Osteocyte (in vitro differentiated cells): Measurements from ENCODE around the gene FRAS1. TPM values are rescaled to one million over a fixed set of nuclear protein-coding genes. Genes with fewer than 3 reads are reported as not detected.

Source experiments
- DNase-seq: peaks from one replicate; pipeline ENCODE4 v3.0.0; 2021; ENCODE audit warnings: mixed read lengths; ENCODE audit not compliant: unreplicated experiment; ENCODE audit errors: extremely low spot score
- H3K27ac Mint-ChIP-seq: one replicate; pipeline ENCODE4 v1.8.0; 2021; ENCODE audit warnings: mild to moderate bottlenecking, mixed read lengths; ENCODE audit not compliant: unreplicated experiment
- H3K27me3 Mint-ChIP-seq: one replicate; pipeline ENCODE4 v1.8.0; 2021; ENCODE audit warnings: mixed read lengths; ENCODE audit not compliant: unreplicated experiment
- H3K36me3 Mint-ChIP-seq: one replicate; pipeline ENCODE4 v1.8.0; 2021; ENCODE audit warnings: mixed read lengths; ENCODE audit not compliant: unreplicated experiment
- H3K4me1 Mint-ChIP-seq: one replicate; pipeline ENCODE4 v1.8.0; 2021; ENCODE audit warnings: mixed read lengths; ENCODE audit not compliant: unreplicated experiment
- H3K4me3 Mint-ChIP-seq: one replicate; pipeline ENCODE4 v1.8.0; 2021; ENCODE audit warnings: mild to moderate bottlenecking, moderate library complexity, mixed read lengths; ENCODE audit not compliant: unreplicated experiment
- H3K9me3 Mint-ChIP-seq: one replicate; pipeline ENCODE4 v1.8.0; 2021; ENCODE audit warnings: mixed read lengths; ENCODE audit not compliant: unreplicated experiment
- CTCF ChIP-seq: fragments of 200-600 bp; sonication (generic); IDR thresholded peaks from 2 replicates; pipeline ENCODE4 v1.5.0; 2021; ENCODE audit warnings: antibody characterized with exemption, mild to moderate bottlenecking, moderate library complexity
- total RNA-seq: library from RNA; stranded (reverse); gene quantifications from 2 replicates; pipeline ENCODE4 v1.2.1, GENCODE V29; 2021

FRAS1 gene
- total RNA-seq, 1 donor from 2014 or later: 0.89 TPM

- no peaks in the 10 kb centered on the region for H3K4me1 Mint-ChIP-seq
- H3K27me3 Mint-ChIP-seq: peaks cover 18% of the 10 kb centered on the region
- H3K36me3 Mint-ChIP-seq: no peaks in the 10 kb centered on the region
- TF ChIP-seq CTCF: no peak
- no peak overlapping the region for H3K4me3 Mint-ChIP-seq
- no peak overlapping the region for H3K27ac Mint-ChIP-seq
- H3K9me3 Mint-ChIP-seq: no peaks in the 10 kb centered on the region
- DNase-seq: no peak
Measured at GRCh38 chr4:78414116-78414515, 357.0 kb downstream of the FRAS1 start.

- no peaks in the 10 kb centered on the region for H3K9me3 Mint-ChIP-seq
- no peak for DNase-seq
- no peaks in the 10 kb centered on the region for H3K36me3 Mint-ChIP-seq
- no peak overlapping the region for H3K27ac Mint-ChIP-seq
- peaks cover 30% of the 10 kb centered on the region for H3K27me3 Mint-ChIP-seq
- TF ChIP-seq CTCF: no peak
- no peaks in the 10 kb centered on the region for H3K4me1 Mint-ChIP-seq
- no peak overlapping the region for H3K4me3 Mint-ChIP-seq
Measured at GRCh38 chr4:78417603-78418002, 360.5 kb downstream of the FRAS1 start.

- TF ChIP-seq CTCF: no peak
- no peaks in the 10 kb centered on the region for H3K36me3 Mint-ChIP-seq
- no peak overlapping the region for H3K27ac Mint-ChIP-seq
- H3K27me3 Mint-ChIP-seq: peaks cover 29% of the 10 kb centered on the region
- no peaks in the 10 kb centered on the region for H3K9me3 Mint-ChIP-seq
- no peaks in the 10 kb centered on the region for H3K4me1 Mint-ChIP-seq
- H3K4me3 Mint-ChIP-seq: no peak overlapping the region
- DNase-seq: no peak
Measured at GRCh38 chr4:78418406-78418805, 361.3 kb downstream of the FRAS1 start.

- no peaks in the 10 kb centered on the region for H3K4me1 Mint-ChIP-seq
- no peaks in the 10 kb centered on the region for H3K36me3 Mint-ChIP-seq
- no peaks in the 10 kb centered on the region for H3K9me3 Mint-ChIP-seq
- DNase-seq: no peak
- H3K4me3 Mint-ChIP-seq: no peak overlapping the region
- H3K27ac Mint-ChIP-seq: no peak overlapping the region
- H3K27me3 Mint-ChIP-seq: peaks cover 16% of the 10 kb centered on the region
- no peak for TF ChIP-seq CTCF
Measured at GRCh38 chr4:78423790-78424189, 366.7 kb downstream of the FRAS1 start.

- Mint-ChIP-seq H3K36me3 (no peaks in the 10 kb centered on the region), H3K4me1 (no peaks in the 10 kb centered on the region), H3K9me3 (no peaks in the 10 kb centered on the region), H3K27me3 (peaks cover 16% of the 10 kb centered on the region), H3K27ac (no peak overlapping the region), H3K4me3 (no peak overlapping the region)
- no peak for DNase-seq
- TF ChIP-seq CTCF: no peak
Measured at GRCh38 chr4:78424461-78424860, 367.3 kb downstream of the FRAS1 start.
